AG09309 (cell line): ENCODE results near the gene SART3.

Experiments
- DNase-seq: peaks from one replicate; pipeline ENCODE4 v3.0.0-alpha.2; 2010; ENCODE audit warnings: low read depth
- H3K4me3 ChIP-seq: 2 replicates; pipeline ENCODE4 v1.5.1; 2011; ENCODE audit warnings: mild to moderate bottlenecking, low read depth, low read length, moderate library complexity; ENCODE audit not compliant: control insufficient read depth
- CTCF ChIP-seq: IDR thresholded peaks from 2 replicates; pipeline ENCODE4 v1.5.1; 2011; ENCODE audit warnings: mild to moderate bottlenecking, low read depth, low read length, inconsistent platforms; ENCODE audit not compliant: insufficient read depth, control insufficient read depth; ENCODE audit errors: missing control alignments

Gene SART3

GRCh38 chr12:108600702-108601007, 39.7 kb upstream of the SART3 start:
- no peak overlapping the region for H3K4me3 ChIP-seq
- DNase-seq: no peak
- TF ChIP-seq CTCF: no peak

- DNase-seq: no peak
- TF ChIP-seq CTCF: no peak
- H3K4me3 ChIP-seq: no peak overlapping the region
Observed at GRCh38 chr12:108599948-108600701, 39.2 kb upstream of the SART3 start.

GRCh38 chr12:108599541-108599940, 38.6 kb upstream of the SART3 start:
- no peak for TF ChIP-seq CTCF
- H3K4me3 ChIP-seq: no peak overlapping the region

GRCh38 chr12:108598553-108599250, 37.7 kb upstream of the SART3 start:
- no peak overlapping the region for H3K4me3 ChIP-seq
- no peak for DNase-seq
- TF ChIP-seq CTCF: no peak

More at GRCh38 chr12:108599541-108599940, 38.6 kb upstream of the SART3 start:
- DNase-seq: no peak

- no peak for TF ChIP-seq CTCF
- peak within 1 kb of the TSS; percentile 83 for H3K4me3 ChIP-seq
- DNase-seq: peak; percentile 43
Observed at GRCh38 chr12:108597559-108598471, 36.8 kb upstream of the SART3 start, which contains the start of gene TMEM119. TMEM119 (minus strand) TSS chr12:108598084; CDS start chr12:108592383, 5,701 bp downstream.

GRCh38 chr12:108596854-108597558, 36.0 kb upstream of the SART3 start:
- peak overlapping the region; percentile 83 for H3K4me3 ChIP-seq
- TF ChIP-seq CTCF: no peak
- no peak for DNase-seq
